ENCODE measurements around the gene MYCBPAP.

GRCh38 chr17:50473901-50474300 is 34.3 kb upstream of the MYCBPAP start:
- TF ChIP-seq CTCF (IDR thresholded peaks at IDR 0.05 in 4 of 5, conservative IDR thresholded peaks at IDR 0.05 in 1 of 5), result no peak
- no peak for TF ChIP-seq POLR2A (IDR thresholded peaks at IDR 0.05)
